T47D (cell line): Measurements from ENCODE around the gene PRKCH.
"Not testable (repeated sequence)": the region's sequence is repeated elsewhere in the genome, so short reads cannot be mapped to it uniquely, and the experiment has no call there.

Experiments
- DNase-seq, 2 experiments: peaks; one replicate each; pipeline versions ENCODE4 v3.0.0 to v3.0.0-alpha.2; 2011 to 2012; ENCODE audit warnings: low read depth in 1 of 2, low spot score in 1 of 2
- JUND ChIP-seq: IDR thresholded peaks from 2 replicates; pipeline ENCODE4 v1.6.1; 2012; ENCODE audit warnings: low read depth
- in situ Hi-C: cut with HindIII; loops from 2 replicates; pipeline ENCODE4 v1.10.0; 2016; ENCODE audit warnings: low sequenced_read_pairs, low pct_unique_long_range_greater_than_20kb

PRKCH gene

DNA sequence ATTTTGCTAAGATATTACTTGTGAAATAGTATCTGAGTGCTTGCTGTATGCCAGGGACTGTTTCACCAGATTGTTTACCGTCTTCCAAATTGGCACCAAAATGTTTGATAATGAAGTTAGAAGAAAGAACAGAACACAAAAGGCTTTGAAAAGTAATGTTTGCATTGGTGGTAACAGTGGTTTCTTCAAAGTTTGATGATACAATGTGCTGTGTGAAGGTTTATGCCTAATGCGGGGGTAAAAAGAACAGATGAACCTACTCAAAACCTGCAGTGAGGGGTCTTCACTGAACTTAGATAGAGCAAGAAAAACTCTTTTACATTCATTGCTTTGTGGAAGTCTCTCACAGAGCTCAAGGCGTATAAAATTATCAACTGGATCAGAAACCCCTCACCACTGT is 76.2 kb downstream of the PRKCH start:
- no peak for DNase-seq
- TF ChIP-seq JUND = no peak
- in situ Hi-C loops = no loop called here

DNA sequence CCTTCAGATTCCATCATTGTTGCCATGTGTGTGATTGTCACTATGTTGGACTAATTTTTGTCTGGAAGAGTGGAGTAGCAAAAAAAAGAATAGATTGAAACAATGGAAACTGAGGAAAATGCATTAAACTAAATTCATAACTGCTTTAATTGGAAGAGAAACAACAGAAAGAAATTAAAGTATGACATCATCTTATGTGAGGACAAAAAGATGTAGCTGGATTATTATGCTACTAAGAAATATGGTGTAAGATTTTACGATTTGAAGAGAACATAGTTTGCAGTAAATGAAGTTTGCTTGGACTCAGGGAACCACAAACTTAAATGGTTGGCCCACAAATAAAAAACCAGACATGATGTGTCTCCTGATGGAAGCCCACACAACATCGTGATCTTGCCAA is 76.8 kb downstream of the PRKCH start:
- in situ Hi-C loops = no loop called here
- TF ChIP-seq JUND = no peak
- DNase-seq = no peak

DNA sequence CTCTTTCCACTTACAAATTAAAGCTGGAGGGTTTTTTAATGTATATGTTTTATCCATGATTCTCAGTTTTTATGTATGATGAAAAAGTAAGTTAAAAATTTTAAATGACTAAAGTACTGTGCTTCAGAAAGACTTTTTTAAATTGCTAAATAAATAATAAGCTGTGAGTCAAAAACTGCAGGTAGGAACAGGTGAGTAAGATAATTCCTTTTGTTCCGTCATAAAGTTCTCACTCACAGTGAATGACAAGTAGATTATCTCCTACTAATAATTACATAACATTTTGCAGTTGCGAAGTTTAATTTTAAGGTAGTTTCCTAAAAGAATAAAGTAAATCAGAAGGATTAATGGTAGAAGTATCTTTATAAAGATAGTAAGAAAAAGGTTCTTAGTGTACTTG is 78.0 kb downstream of the PRKCH start:
- no peak for TF ChIP-seq JUND
- in situ Hi-C loops = no loop called here
- no peak for DNase-seq

DNA sequence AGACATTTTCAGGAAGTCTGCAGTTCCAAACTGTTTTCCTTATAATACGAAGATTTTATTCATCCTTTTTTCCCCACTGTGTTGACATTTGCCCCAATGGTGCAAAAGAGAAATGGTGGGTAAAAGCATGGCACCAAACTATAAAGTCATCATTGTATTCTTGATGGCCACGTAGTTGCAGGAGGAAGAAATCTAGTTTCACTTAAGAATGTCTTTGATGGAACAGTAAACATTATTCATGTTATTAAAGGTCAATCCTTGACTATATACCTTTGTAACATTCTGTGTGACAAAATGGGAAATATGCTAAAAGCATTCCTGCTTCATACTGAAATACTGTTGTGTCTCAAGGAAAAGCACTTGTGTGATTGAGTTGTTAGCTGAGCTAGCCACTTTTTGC is 80.1 kb downstream of the PRKCH start:
- no peak for DNase-seq
- in situ Hi-C loops = no loop called here
- no peak for TF ChIP-seq JUND

DNA sequence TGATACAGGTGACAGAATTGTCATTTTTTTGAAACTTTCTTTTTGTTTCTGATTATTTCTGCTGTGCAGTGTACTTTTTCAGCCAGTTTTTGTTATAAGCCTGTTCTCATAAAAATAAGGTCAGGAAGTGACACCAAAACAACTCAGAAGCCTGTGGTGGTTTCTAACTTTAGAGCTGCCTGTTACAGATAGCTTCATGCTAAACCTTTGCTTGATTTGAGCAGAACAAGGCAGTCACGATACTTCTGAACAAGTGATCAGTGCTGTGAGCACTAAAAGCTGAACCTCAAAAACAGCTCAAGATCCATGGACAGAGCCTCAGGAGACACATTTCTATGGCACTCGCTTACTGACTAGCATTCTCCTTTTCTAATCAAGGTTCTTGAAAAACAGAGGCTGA is 82.0 kb downstream of the PRKCH start:
- DNase-seq = no peak

DNA sequence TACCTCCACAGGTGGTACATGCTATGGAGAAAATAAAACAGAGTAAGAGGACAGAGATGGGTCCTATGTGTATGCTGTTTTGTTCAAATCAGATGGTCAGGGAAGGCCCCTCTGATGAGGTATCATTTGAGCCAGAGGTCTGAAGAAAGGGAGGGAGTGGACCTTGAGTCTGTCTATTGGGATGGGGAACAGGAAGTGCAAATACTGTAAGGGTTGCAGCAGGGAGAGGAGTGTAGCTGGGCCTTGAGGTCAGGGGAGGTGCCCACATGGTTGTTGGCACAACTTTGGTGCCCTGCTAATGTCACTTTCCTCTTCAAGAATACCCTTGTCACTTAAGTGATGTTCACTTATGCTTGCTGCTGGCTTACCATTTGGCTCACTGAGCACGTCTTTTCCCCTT is 83.3 kb downstream of the PRKCH start:
- DNase-seq = no peak
- in situ Hi-C loops = no loop called here
- no peak for TF ChIP-seq JUND

More for the DNA sequence above, 82.0 kb downstream of the PRKCH start:
- no peak for TF ChIP-seq JUND
- in situ Hi-C loops = no loop called here

DNA sequence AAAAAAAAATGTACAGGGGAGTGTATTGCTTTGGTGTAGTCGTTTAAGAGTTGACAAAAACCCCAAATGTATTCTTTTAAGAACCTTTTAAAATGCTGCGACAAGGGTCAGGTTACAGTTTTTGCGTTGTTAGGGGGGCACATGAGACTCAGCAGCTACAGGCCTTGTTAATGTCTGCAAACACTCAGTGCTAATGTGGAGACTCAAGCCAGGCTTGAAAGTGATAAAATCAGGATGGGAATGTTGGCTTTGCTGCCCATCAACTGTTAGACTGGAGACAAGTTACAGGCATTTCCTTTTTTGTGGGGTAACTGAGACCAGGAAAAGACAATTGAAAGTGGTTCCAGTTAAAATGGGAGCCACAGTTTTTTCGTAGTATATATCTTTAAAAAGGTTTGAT is 84.8 kb downstream of the PRKCH start:
- TF ChIP-seq JUND = no peak
- in situ Hi-C loops = no loop called here
- DNase-seq = peak in 1 of 2 experiments; percentile 40

DNA sequence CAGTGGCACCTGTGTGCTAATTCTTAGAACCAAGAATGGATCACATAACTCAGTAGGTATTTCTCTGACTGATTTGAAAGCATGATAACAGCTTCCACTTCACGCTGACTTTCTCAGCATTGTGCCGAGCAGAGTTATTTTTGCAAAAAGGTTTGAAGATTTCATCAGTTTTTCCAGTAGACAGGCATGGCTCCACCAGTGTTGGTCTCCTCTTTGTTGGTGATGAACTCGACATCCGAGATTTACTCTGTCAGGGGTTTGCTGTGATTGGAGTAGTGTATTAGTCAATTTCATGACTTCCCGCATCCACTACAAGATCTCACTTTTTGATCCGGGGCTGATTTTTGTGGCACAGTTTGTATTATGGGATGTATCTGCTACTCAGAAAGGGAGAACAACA is 85.3 kb downstream of the PRKCH start:
- DNase-seq = no peak
- in situ Hi-C loops = no loop called here
- TF ChIP-seq JUND = no peak

DNA sequence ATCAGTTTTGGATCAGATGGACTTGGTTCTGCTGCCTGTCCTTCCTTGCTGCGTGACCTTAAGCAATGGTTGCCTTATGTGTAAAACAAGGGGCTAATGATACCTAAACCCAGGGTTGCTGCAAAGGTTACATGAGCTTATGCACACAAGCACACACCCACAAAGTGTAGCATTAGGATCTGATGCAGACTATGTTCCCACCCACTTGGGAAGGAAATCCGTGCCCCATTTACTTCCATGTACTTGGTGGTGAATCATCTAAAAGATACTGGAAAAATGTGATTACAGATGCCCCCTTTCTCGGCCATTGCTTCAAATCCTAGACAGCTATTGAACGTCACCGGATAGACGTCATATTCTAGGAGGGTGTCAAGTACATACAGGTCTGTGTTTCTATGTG is 87.1 kb downstream of the PRKCH start:
- in situ Hi-C loops = no loop called here
- no peak for DNase-seq
- no peak for TF ChIP-seq JUND

DNA sequence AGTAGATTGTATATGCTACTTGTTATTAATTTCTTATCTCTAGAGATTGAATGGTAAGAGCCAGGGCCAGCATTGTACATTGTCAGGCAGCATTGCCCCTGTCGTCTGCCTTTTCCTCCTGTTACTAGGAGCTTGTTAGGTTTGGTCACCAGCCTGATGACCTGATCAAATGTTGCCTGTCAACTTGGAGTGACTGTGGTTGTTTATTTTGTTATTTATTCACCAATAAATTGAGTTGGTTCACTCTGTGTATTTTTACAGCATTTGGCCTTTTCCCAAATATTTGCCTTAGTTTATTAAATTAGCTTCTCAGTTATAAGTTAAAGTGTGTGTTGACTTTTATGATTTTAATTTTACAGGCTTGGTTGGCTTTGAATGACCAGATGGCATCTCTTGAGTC is 88.4 kb downstream of the PRKCH start:
- peak; percentile 69; the same call in 1 of the 2 replicates for TF ChIP-seq JUND
- in situ Hi-C loops = no loop called here
- DNase-seq = peak; percentile 51 to 68

DNA sequence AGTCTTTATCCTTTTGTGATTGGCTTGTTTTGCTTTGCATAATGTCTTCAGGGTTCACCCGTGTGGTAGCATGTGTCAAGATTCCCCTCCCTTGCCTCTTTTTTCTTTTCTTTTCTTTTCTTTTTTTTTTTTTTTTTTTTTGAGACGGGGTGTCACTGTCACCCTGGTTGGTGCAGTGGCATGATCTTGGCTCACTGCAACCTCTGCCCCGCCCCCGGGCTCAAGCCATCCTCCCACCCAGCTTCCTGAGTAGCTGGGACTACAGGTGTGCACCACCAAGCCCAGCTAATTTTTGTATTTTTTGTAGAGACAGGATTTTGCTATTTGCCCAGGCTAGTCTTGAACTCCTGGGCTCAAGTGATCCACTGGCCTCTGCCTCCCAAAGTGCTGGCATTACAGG is 94.6 kb downstream of the PRKCH start:
- not testable (repeated sequence) for DNase-seq

DNA sequence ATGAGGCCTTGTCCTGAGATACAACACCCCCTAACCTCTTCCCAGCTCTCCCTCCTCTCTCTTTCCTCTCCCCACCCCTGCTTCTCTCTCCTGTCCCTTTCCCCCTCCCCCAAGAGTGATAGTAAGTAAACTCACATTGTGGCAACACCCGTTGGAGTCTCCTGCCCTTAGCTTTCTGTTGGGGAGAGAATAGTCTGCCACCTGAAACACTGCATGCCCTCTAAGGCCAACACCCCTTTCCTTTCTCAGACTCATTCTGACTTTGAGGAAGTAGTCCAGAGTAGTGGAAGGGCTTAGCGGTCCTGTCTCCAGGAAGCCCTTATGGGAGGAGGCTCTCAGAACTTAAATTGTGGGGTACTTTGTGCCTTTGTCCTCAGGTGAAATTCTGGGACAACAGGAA is 95.2 kb downstream of the PRKCH start:
- in situ Hi-C loops = no loop called here
- no peak for DNase-seq
- no peak for TF ChIP-seq JUND

More for the DNA sequence above, 94.6 kb downstream of the PRKCH start:
- in situ Hi-C loops = not testable (repeated sequence)

DNA sequence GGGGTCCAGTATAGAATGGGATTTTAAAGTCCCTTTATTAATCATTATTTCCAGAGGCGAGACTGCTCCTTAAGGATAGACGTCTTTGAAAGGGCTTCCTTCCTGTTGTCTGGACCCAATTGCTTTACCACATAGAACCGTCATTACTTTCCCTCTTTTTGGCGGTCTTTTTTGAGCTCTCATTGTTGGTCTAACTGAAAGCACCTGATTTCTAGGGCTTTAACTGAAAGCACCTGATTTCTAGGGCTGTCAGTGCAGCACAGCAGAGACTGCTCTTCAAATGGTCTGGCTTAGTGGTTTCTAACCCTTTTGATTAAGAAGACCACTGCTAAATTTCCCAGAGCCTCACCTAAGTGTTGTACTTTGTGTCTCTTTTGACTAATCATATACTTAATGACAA is 95.8 kb downstream of the PRKCH start:
- no peak for TF ChIP-seq JUND
- DNase-seq = no peak
- in situ Hi-C loops = no loop called here

DNA sequence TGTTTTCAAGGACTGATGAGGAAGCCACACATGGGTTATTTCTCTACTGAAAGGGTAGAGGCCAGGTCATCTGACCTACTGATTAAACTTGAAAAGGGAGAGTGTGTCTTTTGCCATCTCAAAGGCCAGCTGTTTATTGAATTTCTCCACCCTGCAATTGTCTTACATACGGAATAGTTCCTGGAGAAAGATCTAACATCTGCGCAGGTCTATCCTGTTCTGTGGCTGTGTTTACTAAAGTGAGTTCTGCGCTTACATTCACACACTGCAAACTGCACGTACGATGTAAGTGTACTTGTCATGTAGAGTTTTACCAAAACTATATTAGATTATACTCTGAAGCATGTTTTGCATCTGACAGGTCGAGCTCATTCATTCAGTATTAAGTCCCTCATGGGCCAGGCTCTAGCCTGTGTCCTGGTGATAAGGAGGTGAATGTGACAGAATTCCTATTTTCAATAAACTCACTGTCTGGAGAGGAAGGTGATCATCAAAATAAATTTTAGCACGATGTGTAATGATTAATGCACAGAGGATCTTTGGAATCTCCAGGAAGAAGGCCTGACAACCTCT is 96.6 kb downstream of the PRKCH start:
- in situ Hi-C loops = no loop called here
- TF ChIP-seq JUND = no peak
- DNase-seq = no peak
